Fibroblast of the aortic adventitia (primary cell): ENCODE data around the gene OXCT2. TPM values are rescaled to one million over a fixed set of nuclear protein-coding genes. Genes with fewer than 3 reads are reported as not detected.

Experiments
- DNase-seq: peaks from one replicate; pipeline ENCODE4 v3.0.0-alpha.2; 2010; ENCODE audit warnings: low read depth
- H3K4me3 ChIP-seq: 2 replicates; pipeline ENCODE4 v1.5.1; 2011; ENCODE audit warnings: low read depth, mild to moderate bottlenecking, control low read depth, low read length, moderate library complexity
- CTCF ChIP-seq: IDR thresholded peaks from 2 replicates; pipeline ENCODE4 v1.5.1; 2011; ENCODE audit warnings: mild to moderate bottlenecking, low read length, control low read depth, inconsistent platforms; ENCODE audit not compliant: insufficient read depth
- total RNA-seq: library from RNA; depleted of rRNA; stranded (reverse); fragments of >200 nt; gene quantifications from 2 replicates; pipeline ENCODE4 v1.2.3, GENCODE V29; 2012; ENCODE audit warnings: low replicate concordance

Gene OXCT2
- total RNA-seq, 1 donor = 0.99 TPM

GRCh38 chr1:39737546-39738169 is 33.5 kb downstream of the OXCT2 start:
- H3K4me3 ChIP-seq = no peak overlapping the region
- TF ChIP-seq CTCF = no peak
- no peak for DNase-seq

GRCh38 chr1:39735731-39736130 is 35.4 kb downstream of the OXCT2 start:
- no peak for DNase-seq
- no peak overlapping the region for H3K4me3 ChIP-seq
- no peak for TF ChIP-seq CTCF

GRCh38 chr1:39733161-39733560 is 38.0 kb downstream of the OXCT2 start:
- H3K4me3 ChIP-seq = no peak overlapping the region
- no peak for DNase-seq
- TF ChIP-seq CTCF = no peak

GRCh38 chr1:39732730-39733129 is 38.4 kb downstream of the OXCT2 start:
- no peak for TF ChIP-seq CTCF
- no peak for DNase-seq
- no peak overlapping the region for H3K4me3 ChIP-seq

GRCh38 chr1:39729842-39730241 is 41.3 kb downstream of the OXCT2 start:
- DNase-seq = no peak
- TF ChIP-seq CTCF = no peak
- no peak overlapping the region for H3K4me3 ChIP-seq

- H3K4me3 ChIP-seq = no peak overlapping the region
- TF ChIP-seq CTCF = no peak
- peak; percentile 13 for DNase-seq
Observed at GRCh38 chr1:39729030-39729429, 42.1 kb downstream of the OXCT2 start.

GRCh38 chr1:39727932-39728317 is 43.2 kb downstream of the OXCT2 start:
- no peak for TF ChIP-seq CTCF
- DNase-seq = no peak
- H3K4me3 ChIP-seq = no peak overlapping the region
